ENCODE results near the gene ZBTB47.

- TF ChIP-seq CTCF (IDR thresholded peaks at IDR 0.05) (no peak), POLR2A (IDR thresholded peaks at IDR 0.05) (no peak)
Observed at GRCh38 chr3:42688487-42689420, 35.3 kb downstream of the ZBTB47 start.

Data from thyroid gland (tissue), 4 donors.